Measurements from ENCODE around the gene EYA4.

GRCh38 chr6:133254552-133255228, 13.5 kb downstream of the EYA4 start:
- no peak for TF ChIP-seq CTCF (IDR thresholded peaks at IDR 0.05; ENCODE audit: extremely low read depth in 1 of 2, insufficient read depth in 1 of 2, low read depth in 1 of 2, low read length in 2 of 2)
- TF ChIP-seq MAX (IDR thresholded peaks at IDR 0.05; ENCODE audit: insufficient read depth, insufficient read length) = no peak
